Measurements from ENCODE around the gene NF2. TPM values are rescaled to one million over a fixed set of nuclear protein-coding genes. Genes with fewer than 3 reads are reported as not detected.

The NF2 gene
- total and polyA plus RNA-seq, 2 experiments from 2014 or later = 14.4 to 54.5 TPM

GRCh38 chr22:29639096-29639495 is 35.7 kb downstream of the NF2 start:
- H3K27me3 ChIP-seq (ENCODE audit: insufficient read depth) = no peaks in the 10 kb centered on the region
- Mint-ChIP-seq H3K4me3 (no peak overlapping the region), H3K27me3 (ENCODE audit: insufficient read depth, low read depth, poor library complexity) (peaks cover 3% of the 10 kb centered on the region), H3K27ac (no peak overlapping the region), H3K36me3 (ENCODE audit: low read depth) (peaks cover 35% of the 10 kb centered on the region), H3K9me3 (peaks cover 7% of the 10 kb centered on the region; the same call in 2 of the 3 replicates), H3K4me1 (peaks cover 7% of the 10 kb centered on the region; the same call in 2 of the 3 replicates)
- H2AFZ ChIP-seq = no peak overlapping the region
- H4K20me1 ChIP-seq (replicated peaks; ENCODE audit: insufficient read depth) = peaks cover 10% of the 10 kb centered on the region; the same call in 1 of the 2 replicates
- no peak overlapping the region for H3K27ac ChIP-seq (ENCODE audit: low read depth)
- peaks cover 18% of the 10 kb centered on the region for H3K79me2 ChIP-seq (replicated peaks; ENCODE audit: insufficient read depth)
- ATAC-seq (no peak), DNase-seq (ENCODE audit: low spot score) (no peak)
- no peaks in the 10 kb centered on the region for H3K9me2 ChIP-seq (ENCODE audit: insufficient read depth)
- no peak for TF ChIP-seq ZNF462 (CRISPR knock-in tag; IDR thresholded peaks at IDR 0.05)
- TF ChIP-seq CREB1 (CRISPR knock-in tag; IDR thresholded peaks at IDR 0.05; ENCODE audit: low read depth) = no peak
- no peak for TF ChIP-seq EZH2phosphoT487 (IDR thresholded peaks at IDR 0.05; ENCODE audit: unreplicated experiment)
- no peak for TF ChIP-seq REST (IDR thresholded peaks at IDR 0.05; ENCODE audit: unreplicated experiment)
- TF ChIP-seq ZNF114 (CRISPR knock-in tag; IDR thresholded peaks at IDR 0.05) = no peak
- no peak for TF ChIP-seq STAT1 (IDR thresholded peaks at IDR 0.05; ENCODE audit: unreplicated experiment)
- TF ChIP-seq POLR2AphosphoS5 (IDR thresholded peaks at IDR 0.05; ENCODE audit: low read depth) = no peak
- no peak for TF ChIP-seq JUNB (IDR thresholded peaks at IDR 0.05; ENCODE audit: unreplicated experiment)
- no peak for TF ChIP-seq ETS1 (IDR thresholded peaks at IDR 0.05)
- TF ChIP-seq CTCF (conservative IDR thresholded peaks at IDR 0.05; ENCODE audit: low read depth in 2 of 2) = no peak
- TF ChIP-seq EZH2 (IDR thresholded peaks at IDR 0.05; ENCODE audit: low read depth, unreplicated experiment) = no peak
- TF ChIP-seq NANOG (IDR thresholded peaks at IDR 0.05; ENCODE audit: borderline replicate concordance) = no peak
- TF ChIP-seq ZNF331 (CRISPR knock-in tag; IDR thresholded peaks at IDR 0.05; ENCODE audit: low read depth) = no peak
- H3K4me1 ChIP-seq (ENCODE audit: insufficient read depth) = peaks cover 4% of the 10 kb centered on the region; the same call in 1 of the 2 replicates
- H3K36me3 ChIP-seq (ENCODE audit: insufficient read depth) = no peaks in the 10 kb centered on the region
- 0 out of 2 replicates have a peak, but pooled peaks cover 5% of the 10 kb centered on the region for H3F3A ChIP-seq (replicated peaks; ENCODE audit: low read depth)
- H3K4me2 ChIP-seq = no peak overlapping the region
- no peak overlapping the region for H3K4me3 ChIP-seq
